ENCODE data around the gene SLC35E1.

GRCh38 chr19:16566702-16567101 lies 5.5 kb downstream of the SLC35E1 start:
- TF ChIP-seq CTCF (IDR thresholded peaks at IDR 0.05) (no peak), POLR2A (IDR thresholded peaks at IDR 0.05) (no peak)

Measured in right lobe of liver (tissue), 4 donors.